ENCODE measurements around the gene SNRNP48. TPM values are rescaled to one million over a fixed set of nuclear protein-coding genes. Genes with fewer than 3 reads are reported as not detected.

SNRNP48 gene
- total RNA-seq, 1 experiment from 2014 or later, result 17.6 TPM

GRCh38 chr6:7558781-7559180, 31.2 kb upstream of the SNRNP48 start:
- Mint-ChIP-seq H3K9me3 (no peaks in the 10 kb centered on the region), H3K4me3 (no peak overlapping the region), H3K27ac (no peak overlapping the region), H3K4me1 (no peaks in the 10 kb centered on the region), H3K36me3 (peaks cover 57% of the 10 kb centered on the region), H3K27me3 (ENCODE audit: low read depth) (no peaks in the 10 kb centered on the region)
- DNase-seq (ENCODE audit: low spot score), result no peak
- no peak for TF ChIP-seq JAZF1 (CRISPR knock-in tag; IDR thresholded peaks at IDR 0.05)
- TF ChIP-seq USF2 (CRISPR knock-in tag; IDR thresholded peaks at IDR 0.05), result no peak
- no peak for TF ChIP-seq MXD4 (CRISPR knock-in tag; IDR thresholded peaks at IDR 0.05; ENCODE audit: borderline replicate concordance)
- TF ChIP-seq ERG (CRISPR knock-in tag; IDR thresholded peaks at IDR 0.05), result no peak
- POLR2A ChIA-PET, result no interaction called here
- CTCF ChIA-PET, result no interaction called here
- ATAC-seq, result no peak

GRCh38 chr6:7559196-7559595, 30.8 kb upstream of the SNRNP48 start:
- no peak for DNase-seq (ENCODE audit: low spot score)
- POLR2A ChIA-PET, result no interaction called here

GRCh38 chr6:7559651-7560385, 30.2 kb upstream of the SNRNP48 start:
- DNase-seq (ENCODE audit: low spot score) (no peak), ATAC-seq (no peak)
- ChIA-PET CTCF (no interaction called here), POLR2A (no interaction called here)
- Mint-ChIP-seq H3K27me3 (ENCODE audit: low read depth) (no peaks in the 10 kb centered on the region), H3K36me3 (peaks cover 63% of the 10 kb centered on the region), H3K27ac (no peak overlapping the region), H3K4me1 (no peaks in the 10 kb centered on the region), H3K4me3 (no peak overlapping the region), H3K9me3 (no peaks in the 10 kb centered on the region)
- TF ChIP-seq FOXP1 (CRISPR knock-in tag; IDR thresholded peaks at IDR 0.05; ENCODE audit: borderline replicate concordance), result no peak
- no peak for TF ChIP-seq USF1 (CRISPR knock-in tag; IDR thresholded peaks at IDR 0.05)
- TF ChIP-seq TEAD1 (CRISPR knock-in tag; IDR thresholded peaks at IDR 0.05), result no peak
- TF ChIP-seq ZSCAN18 (CRISPR knock-in tag; IDR thresholded peaks at IDR 0.05), result no peak
- TF ChIP-seq SP1 (CRISPR knock-in tag; conservative IDR thresholded peaks at IDR 0.05), result no peak
- no peak for TF ChIP-seq ZNF425 (CRISPR knock-in tag; conservative IDR thresholded peaks at IDR 0.05)
- no peak for TF ChIP-seq GTF2I (CRISPR knock-in tag; conservative IDR thresholded peaks at IDR 0.05)

More at GRCh38 chr6:7559196-7559595, 30.8 kb upstream of the SNRNP48 start:
- CTCF ChIA-PET, result no interaction called here
- Mint-ChIP-seq H3K9me3 (no peaks in the 10 kb centered on the region), H3K36me3 (peaks cover 61% of the 10 kb centered on the region), H3K4me3 (no peak overlapping the region), H3K4me1 (no peaks in the 10 kb centered on the region), H3K27ac (no peak overlapping the region), H3K27me3 (ENCODE audit: low read depth) (no peaks in the 10 kb centered on the region)
- TF ChIP-seq CBFB (CRISPR knock-in tag; IDR thresholded peaks at IDR 0.05; ENCODE audit: low read depth) (no peak), ESRRA (CRISPR knock-in tag; IDR thresholded peaks at IDR 0.05; ENCODE audit: borderline replicate concordance) (no peak), ETV6 (CRISPR knock-in tag; IDR thresholded peaks at IDR 0.05) (no peak), GRHL2 (CRISPR knock-in tag; IDR thresholded peaks at IDR 0.05; ENCODE audit: insufficient replicate concordance, severe bottlenecking) (no peak), ARID4B (CRISPR knock-in tag; IDR thresholded peaks at IDR 0.05; ENCODE audit: borderline replicate concordance) (no peak)
- no peak for ATAC-seq
